ENCODE results near the gene CCDC12. TPM values are rescaled to one million over a fixed set of nuclear protein-coding genes. Genes with fewer than 3 reads are reported as not detected.

CCDC12 gene
- total RNA-seq, 1 donor from 2014 or later = 37.4 TPM

- Mint-ChIP-seq H3K4me1 (ENCODE audit: unreplicated experiment) (peaks cover 43% of the 10 kb centered on the region), H3K9me3 (ENCODE audit: unreplicated experiment) (no peaks in the 10 kb centered on the region), H3K27ac (ENCODE audit: unreplicated experiment) (peak overlapping the region; percentile 81), H3K4me3 (ENCODE audit: unreplicated experiment) (no peak overlapping the region), H3K27me3 (ENCODE audit: unreplicated experiment) (no peaks in the 10 kb centered on the region), H3K36me3 (ENCODE audit: unreplicated experiment) (peaks cover 2% of the 10 kb centered on the region)
- DNase-seq (ENCODE audit: extremely low spot score, unreplicated experiment) = no peak
- TF ChIP-seq CTCF (IDR thresholded peaks at IDR 0.05) = no peak
These were observed 16.4 kb downstream of the CCDC12 start for GRCh38 chr3:46960081-46960701.

GRCh38 chr3:46959161-46959511 lies 17.4 kb downstream of the CCDC12 start:
- no peak for TF ChIP-seq CTCF (IDR thresholded peaks at IDR 0.05)
- DNase-seq (ENCODE audit: extremely low spot score, unreplicated experiment) = no peak

GRCh38 chr3:46958467-46959160 lies 17.9 kb downstream of the CCDC12 start:
- no peak overlapping the region for H3K27ac Mint-ChIP-seq (ENCODE audit: unreplicated experiment)
- DNase-seq (ENCODE audit: extremely low spot score, unreplicated experiment) = no peak
- H3K9me3 Mint-ChIP-seq (ENCODE audit: unreplicated experiment) = no peaks in the 10 kb centered on the region
- H3K4me1 Mint-ChIP-seq (ENCODE audit: unreplicated experiment) = peaks cover 48% of the 10 kb centered on the region
- TF ChIP-seq CTCF (IDR thresholded peaks at IDR 0.05) = no peak
- no peaks in the 10 kb centered on the region for H3K27me3 Mint-ChIP-seq (ENCODE audit: unreplicated experiment)
- no peak overlapping the region for H3K4me3 Mint-ChIP-seq (ENCODE audit: unreplicated experiment)
- peaks cover 2% of the 10 kb centered on the region for H3K36me3 Mint-ChIP-seq (ENCODE audit: unreplicated experiment)

More at GRCh38 chr3:46959161-46959511, 17.4 kb downstream of the CCDC12 start:
- Mint-ChIP-seq H3K27me3 (ENCODE audit: unreplicated experiment) (no peaks in the 10 kb centered on the region), H3K36me3 (ENCODE audit: unreplicated experiment) (peaks cover 2% of the 10 kb centered on the region), H3K4me1 (ENCODE audit: unreplicated experiment) (peaks cover 48% of the 10 kb centered on the region), H3K27ac (ENCODE audit: unreplicated experiment) (no peak overlapping the region), H3K9me3 (ENCODE audit: unreplicated experiment) (no peaks in the 10 kb centered on the region), H3K4me3 (ENCODE audit: unreplicated experiment) (no peak overlapping the region)

GRCh38 chr3:46957092-46957820 lies 19.3 kb downstream of the CCDC12 start:
- TF ChIP-seq CTCF (IDR thresholded peaks at IDR 0.05) = no peak
- no peaks in the 10 kb centered on the region for H3K36me3 Mint-ChIP-seq (ENCODE audit: unreplicated experiment)
- H3K4me1 Mint-ChIP-seq (ENCODE audit: unreplicated experiment) = peaks cover 48% of the 10 kb centered on the region
- no peak overlapping the region for H3K27ac Mint-ChIP-seq (ENCODE audit: unreplicated experiment)
- no peak for DNase-seq (ENCODE audit: extremely low spot score, unreplicated experiment)
- no peaks in the 10 kb centered on the region for H3K9me3 Mint-ChIP-seq (ENCODE audit: unreplicated experiment)
- no peak overlapping the region for H3K4me3 Mint-ChIP-seq (ENCODE audit: unreplicated experiment)
- H3K27me3 Mint-ChIP-seq (ENCODE audit: unreplicated experiment) = no peaks in the 10 kb centered on the region

GRCh38 chr3:46955801-46956259 lies 20.7 kb downstream of the CCDC12 start:
- Mint-ChIP-seq H3K27ac (ENCODE audit: unreplicated experiment) (peak overlapping the region; percentile 57), H3K36me3 (ENCODE audit: unreplicated experiment) (no peaks in the 10 kb centered on the region), H3K27me3 (ENCODE audit: unreplicated experiment) (no peaks in the 10 kb centered on the region), H3K9me3 (ENCODE audit: unreplicated experiment) (no peaks in the 10 kb centered on the region), H3K4me1 (ENCODE audit: unreplicated experiment) (peaks cover 34% of the 10 kb centered on the region), H3K4me3 (ENCODE audit: unreplicated experiment) (no peak overlapping the region)
- no peak for DNase-seq (ENCODE audit: extremely low spot score, unreplicated experiment)
- TF ChIP-seq CTCF (IDR thresholded peaks at IDR 0.05) = no peak

Measured in osteocyte (in vitro differentiated cells).